ENCODE results near the gene MYOCD.

Gene MYOCD

GRCh38 chr17:12665263-12666210 is at the start of gene MYOCD:
TSS of gene MYOCD (plus strand) at chr17:12665890. CDS start at chr17:12666189, 299 bp downstream.
- no peak for DNase-seq (ENCODE audit: low read depth)
- H3K4me3 ChIP-seq (replicated peaks; ENCODE audit: low read depth, low read length), result peak within 1 kb of the TSS; percentile 40
- no peak for TF ChIP-seq CTCF (IDR thresholded peaks at IDR 0.05; ENCODE audit: low read length, missing control alignments)

GRCh38 chr17:12616161-12616560 is 49.5 kb upstream of the MYOCD start:
- no peak overlapping the region for H3K4me3 ChIP-seq (replicated peaks; ENCODE audit: low read depth, low read length)
- no peak for TF ChIP-seq CTCF (IDR thresholded peaks at IDR 0.05; ENCODE audit: low read length, missing control alignments)
- no peak for DNase-seq (ENCODE audit: low read depth)

- DNase-seq (ENCODE audit: low read depth), result peak; percentile 10
- TF ChIP-seq CTCF (IDR thresholded peaks at IDR 0.05; ENCODE audit: low read length, missing control alignments), result no peak
Measured at GRCh38 chr17:12618557-12618956, 47.1 kb upstream of the MYOCD start.

GRCh38 chr17:12619459-12620199 is 46.1 kb upstream of the MYOCD start:
- H3K4me3 ChIP-seq (replicated peaks; ENCODE audit: low read depth, low read length), result no peak overlapping the region
- DNase-seq (ENCODE audit: low read depth), result no peak
- no peak for TF ChIP-seq CTCF (IDR thresholded peaks at IDR 0.05; ENCODE audit: low read length, missing control alignments)

More at GRCh38 chr17:12618557-12618956, 47.1 kb upstream of the MYOCD start:
- no peak overlapping the region for H3K4me3 ChIP-seq (replicated peaks; ENCODE audit: low read depth, low read length)

- H3K4me3 ChIP-seq (replicated peaks; ENCODE audit: low read depth, low read length), result no peak overlapping the region
- peak; percentile 33 for DNase-seq (ENCODE audit: low read depth)
- TF ChIP-seq CTCF (IDR thresholded peaks at IDR 0.05; ENCODE audit: low read length, missing control alignments), result no peak
Measured at GRCh38 chr17:12620200-12620720, 45.4 kb upstream of the MYOCD start.

GRCh38 chr17:12622726-12623125 is 43.0 kb upstream of the MYOCD start:
- TF ChIP-seq CTCF (IDR thresholded peaks at IDR 0.05; ENCODE audit: low read length, missing control alignments), result no peak
- no peak overlapping the region for H3K4me3 ChIP-seq (replicated peaks; ENCODE audit: low read depth, low read length)
- peak; percentile 45 for DNase-seq (ENCODE audit: low read depth)

Measured in fibroblast of pulmonary artery (primary cell).